ENCODE measurements around the gene NFAM1.

NFAM1 gene

GRCh38 chr22:42432020-42432596 lies at the start of gene NFAM1:
Gene NFAM1 (minus strand): TSS chr22:42432403. CDS start chr22:42432357, 46 bp downstream.
- in situ Hi-C loops (cut with MboI; ENCODE audit: low sequenced_read_pairs) = loop anchor here (10.0 kb wide), 1 partner anchor 267 kb away; no protein-coding TSS in a partner anchor

- in situ Hi-C loops (cut with MboI; ENCODE audit: low sequenced_read_pairs) = no loop called here
These were observed 42.9 kb upstream of the NFAM1 start for GRCh38 chr22:42475122-42475521.

- in situ Hi-C loops (cut with MboI; ENCODE audit: low sequenced_read_pairs) = no loop called here
These were observed 41.4 kb upstream of the NFAM1 start for GRCh38 chr22:42473484-42474193.

- in situ Hi-C loops (cut with MboI; ENCODE audit: low sequenced_read_pairs) = no loop called here
These were observed 40.5 kb upstream of the NFAM1 start for GRCh38 chr22:42472671-42473070.

GRCh38 chr22:42471441-42471840 lies 39.2 kb upstream of the NFAM1 start:
- in situ Hi-C loops (cut with MboI; ENCODE audit: low sequenced_read_pairs) = no loop called here

GRCh38 chr22:42470366-42471082 lies 38.3 kb upstream of the NFAM1 start:
- in situ Hi-C loops (cut with MboI; ENCODE audit: low sequenced_read_pairs) = no loop called here

GRCh38 chr22:42468841-42469240 lies 36.6 kb upstream of the NFAM1 start:
- in situ Hi-C loops (cut with MboI; ENCODE audit: low sequenced_read_pairs) = no loop called here

GRCh38 chr22:42462016-42462415 lies 29.8 kb upstream of the NFAM1 start:
- in situ Hi-C loops (cut with MboI; ENCODE audit: low sequenced_read_pairs) = no loop called here

GRCh38 chr22:42461511-42461910 lies 29.3 kb upstream of the NFAM1 start:
- in situ Hi-C loops (cut with MboI; ENCODE audit: low sequenced_read_pairs) = no loop called here

GRCh38 chr22:42459287-42460063 lies 27.3 kb upstream of the NFAM1 start:
- in situ Hi-C loops (cut with MboI; ENCODE audit: low sequenced_read_pairs) = no loop called here

- in situ Hi-C loops (cut with MboI; ENCODE audit: low sequenced_read_pairs) = no loop called here
These were observed 20.7 kb upstream of the NFAM1 start for GRCh38 chr22:42452916-42453315.

- in situ Hi-C loops (cut with MboI; ENCODE audit: low sequenced_read_pairs) = no loop called here
These were observed 20.3 kb upstream of the NFAM1 start for GRCh38 chr22:42452456-42452855.

GRCh38 chr22:42451499-42452145 lies 19.4 kb upstream of the NFAM1 start:
- in situ Hi-C loops (cut with MboI; ENCODE audit: low sequenced_read_pairs) = no loop called here

- in situ Hi-C loops (cut with MboI; ENCODE audit: low sequenced_read_pairs) = no loop called here
These were observed 18.7 kb upstream of the NFAM1 start for GRCh38 chr22:42450862-42451261.

- in situ Hi-C loops (cut with MboI; ENCODE audit: low sequenced_read_pairs) = no loop called here
These were observed 13.9 kb upstream of the NFAM1 start for GRCh38 chr22:42446151-42446550.

- in situ Hi-C loops (cut with MboI; ENCODE audit: low sequenced_read_pairs) = no loop called here
These were observed 12.1 kb upstream of the NFAM1 start for GRCh38 chr22:42444077-42444904.

GRCh38 chr22:42443240-42444076 lies 11.3 kb upstream of the NFAM1 start:
- in situ Hi-C loops (cut with MboI; ENCODE audit: low sequenced_read_pairs) = no loop called here

- in situ Hi-C loops (cut with MboI; ENCODE audit: low sequenced_read_pairs) = no loop called here
These were observed 10.5 kb upstream of the NFAM1 start for GRCh38 chr22:42442748-42443147.

GRCh38 chr22:42440728-42441127 lies 8.5 kb upstream of the NFAM1 start:
- in situ Hi-C loops (cut with MboI; ENCODE audit: low sequenced_read_pairs) = no loop called here

All from HL-60/S4 treated with retinoic acid at 250 ng/mL for 4 days and 3 days (cell line).